MCF 10A (cell line): ENCODE measurements around the gene ADGRD2. TPM values are rescaled to one million over a fixed set of nuclear protein-coding genes. Genes with fewer than 3 reads are reported as not detected.

ENCODE experiments used
- BruUV-seq: library from RNA; stranded (reverse); fragments of 400-500 nt; replicated peaks from 2 replicates; lab custom pipeline; 2021; lab: Mats Ljungman, UMichigan
- CTCF ChIA-PET: fragments of 300-600 bp; sonication (Branson Sonifier 250); formaldehyde crosslinking; extraction: SDS; loops from one replicate; lab custom pipeline; 2021; ENCODE audit warnings: antibody characterized with exemption, inconsistent platforms; lab: Yijun Ruan, JAX
- POLR2A ChIA-PET: fragments of 300-600, 350-650 bp; sonication (Branson Sonifier 250); formaldehyde crosslinking; extraction: SDS; loops from one replicate; lab custom pipeline; 2020; ENCODE audit warnings: antibody characterized with exemption, inconsistent platforms; lab: Yijun Ruan, JAX
- DNase-seq: peaks from one replicate; pipeline ENCODE4 v3.0.0-alpha.2; 2018; ENCODE audit not compliant: unreplicated experiment
- H3K27ac Mint-ChIP-seq: one replicate; pipeline ENCODE4 v1.8.0; 2022; ENCODE audit warnings: mild to moderate bottlenecking, low read depth, mixed read lengths; ENCODE audit not compliant: unreplicated experiment
- H3K27me3 Mint-ChIP-seq: one replicate; pipeline ENCODE4 v1.8.0; 2022; ENCODE audit warnings: mixed read lengths; ENCODE audit not compliant: insufficient read depth, unreplicated experiment
- H3K36me3 Mint-ChIP-seq: one replicate; pipeline ENCODE4 v1.8.0; 2022; ENCODE audit warnings: mild to moderate bottlenecking, moderate library complexity, mixed read lengths; ENCODE audit not compliant: insufficient read depth, unreplicated experiment
- H3K4me1 Mint-ChIP-seq: one replicate; pipeline ENCODE4 v1.8.0; 2022; ENCODE audit warnings: mixed read lengths; ENCODE audit not compliant: insufficient read depth, unreplicated experiment
- H3K4me3 Mint-ChIP-seq: one replicate; pipeline ENCODE4 v1.8.0; 2022; ENCODE audit warnings: mild to moderate bottlenecking, moderate library complexity, mixed read lengths; ENCODE audit not compliant: unreplicated experiment
- H3K9me3 Mint-ChIP-seq: one replicate; pipeline ENCODE4 v1.8.0; 2022; ENCODE audit warnings: mixed read lengths; ENCODE audit not compliant: unreplicated experiment
- intact Hi-C: fragments of 100-400 bp; cut with micrococcal nuclease; formaldehyde crosslinking; loops from 2 replicates; pipeline ENCODE4 v1.14.1; 2022
- total RNA-seq: library from RNA; stranded (reverse); gene quantifications from 2 replicates; pipeline ENCODE4 v1.2.3, GENCODE V29; 2022
- TF ChIP-seq, protein P1 (sequence below): fragments of 200-600 bp; IDR thresholded peaks from one replicate; pipeline ENCODE4 v1.8.0; 2022; ENCODE audit warnings: antibody characterized with exemption, mild to moderate bottlenecking; ENCODE audit not compliant: unreplicated experiment

ADGRD2 gene
- total RNA-seq, 1 experiment from 2014 or later, result not detected

DNA sequence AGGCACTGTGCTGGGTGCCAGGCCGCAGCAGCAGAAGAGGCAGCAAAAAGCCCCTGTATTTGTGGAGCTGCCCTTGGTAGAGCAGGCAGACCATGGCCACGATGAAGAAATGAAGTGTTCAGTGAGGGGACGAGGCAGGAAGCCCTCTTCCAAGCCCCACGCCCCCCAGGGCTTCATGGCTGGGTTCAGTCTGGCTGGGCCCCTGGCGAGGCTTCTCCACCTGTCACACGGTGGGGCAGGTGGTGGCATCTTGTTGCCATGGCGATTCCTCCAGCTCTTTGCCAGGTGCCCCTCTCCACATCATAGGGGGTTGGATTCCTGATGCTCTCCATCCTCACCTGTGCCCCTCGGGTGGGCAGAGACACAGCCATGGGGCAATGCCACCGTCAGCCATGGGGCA lies 21.5 kb downstream of the ADGRD2 start:
- Mint-ChIP-seq H3K36me3 (no peaks in the 10 kb centered on the region), H3K4me1 (no peaks in the 10 kb centered on the region), H3K27me3 (peaks cover 11% of the 10 kb centered on the region), H3K4me3 (no peak overlapping the region), H3K27ac (no peak overlapping the region), H3K9me3 (no peaks in the 10 kb centered on the region)
- no peak for DNase-seq
- ChIA-PET CTCF (interaction anchor here (0.6 kb wide), 1 partner anchor 1821 kb away, joined by 3 read pairs; no protein-coding TSS in a partner anchor), POLR2A (no interaction called here)
- BruUV-seq, result no TSS peak
- TF ChIP-seq, protein P1, sequence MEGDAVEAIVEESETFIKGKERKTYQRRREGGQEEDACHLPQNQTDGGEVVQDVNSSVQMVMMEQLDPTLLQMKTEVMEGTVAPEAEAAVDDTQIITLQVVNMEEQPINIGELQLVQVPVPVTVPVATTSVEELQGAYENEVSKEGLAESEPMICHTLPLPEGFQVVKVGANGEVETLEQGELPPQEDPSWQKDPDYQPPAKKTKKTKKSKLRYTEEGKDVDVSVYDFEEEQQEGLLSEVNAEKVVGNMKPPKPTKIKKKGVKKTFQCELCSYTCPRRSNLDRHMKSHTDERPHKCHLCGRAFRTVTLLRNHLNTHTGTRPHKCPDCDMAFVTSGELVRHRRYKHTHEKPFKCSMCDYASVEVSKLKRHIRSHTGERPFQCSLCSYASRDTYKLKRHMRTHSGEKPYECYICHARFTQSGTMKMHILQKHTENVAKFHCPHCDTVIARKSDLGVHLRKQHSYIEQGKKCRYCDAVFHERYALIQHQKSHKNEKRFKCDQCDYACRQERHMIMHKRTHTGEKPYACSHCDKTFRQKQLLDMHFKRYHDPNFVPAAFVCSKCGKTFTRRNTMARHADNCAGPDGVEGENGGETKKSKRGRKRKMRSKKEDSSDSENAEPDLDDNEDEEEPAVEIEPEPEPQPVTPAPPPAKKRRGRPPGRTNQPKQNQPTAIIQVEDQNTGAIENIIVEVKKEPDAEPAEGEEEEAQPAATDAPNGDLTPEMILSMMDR, result no peak
- intact Hi-C loops, result no loop called here

DNA sequence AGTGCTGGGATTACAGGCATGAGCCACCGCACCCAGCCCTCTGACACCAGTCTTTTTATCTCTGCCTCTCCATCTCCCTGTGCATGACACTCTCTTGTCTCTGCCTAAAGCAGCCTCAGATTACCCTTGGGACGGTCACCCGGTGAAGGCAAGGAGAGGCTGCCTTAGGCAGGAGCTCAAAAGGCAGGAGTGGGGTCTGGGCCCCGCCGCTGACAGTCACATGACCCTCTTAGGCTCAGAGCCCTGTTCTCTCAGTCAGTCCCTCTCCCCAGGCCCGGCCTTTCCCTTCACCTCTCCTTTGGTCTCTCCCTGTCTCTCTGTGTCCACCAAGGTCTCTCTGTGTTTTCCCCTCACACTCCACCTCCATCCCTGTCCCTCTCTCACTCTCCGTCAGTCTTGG lies 22.5 kb downstream of the ADGRD2 start:
- Mint-ChIP-seq H3K4me3 (no peak overlapping the region), H3K27me3 (peaks cover 11% of the 10 kb centered on the region), H3K9me3 (no peaks in the 10 kb centered on the region), H3K27ac (no peak overlapping the region), H3K4me1 (no peaks in the 10 kb centered on the region), H3K36me3 (no peaks in the 10 kb centered on the region)
- CTCF ChIA-PET, result interaction anchor here (0.5 to 0.8 kb wide), 2 partner anchors 53 to 505 kb away, joined by 3 to 6 read pairs; no protein-coding TSS in a partner anchor
- POLR2A ChIA-PET, result no interaction called here
- DNase-seq, result no peak
- BruUV-seq, result no TSS peak
- intact Hi-C loops, result no loop called here
- TF ChIP-seq, protein P1, result no peak

DNA sequence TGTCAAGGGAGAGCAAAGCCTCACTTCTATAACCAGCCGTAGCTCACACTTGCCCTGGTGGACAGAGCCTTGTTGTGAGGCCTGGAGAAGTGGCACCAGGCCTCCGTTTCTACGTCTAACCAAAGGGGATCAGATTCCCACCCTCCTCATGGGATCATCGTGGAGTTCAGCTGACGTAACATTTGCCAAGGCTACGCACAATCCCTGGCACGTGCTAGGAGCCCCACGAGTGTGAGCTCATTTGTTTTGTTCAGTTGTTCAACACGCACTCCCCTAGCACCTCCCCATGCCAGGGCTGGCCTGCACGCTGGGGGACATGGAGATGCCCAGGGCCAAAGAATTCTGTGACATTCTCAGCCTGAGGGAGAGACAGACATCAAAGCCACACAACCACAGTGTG lies 23.1 kb downstream of the ADGRD2 start:
- Mint-ChIP-seq H3K27ac (no peak overlapping the region), H3K9me3 (no peaks in the 10 kb centered on the region), H3K4me3 (no peak overlapping the region), H3K27me3 (peaks cover 11% of the 10 kb centered on the region), H3K4me1 (no peaks in the 10 kb centered on the region), H3K36me3 (no peaks in the 10 kb centered on the region)
- intact Hi-C loops, result no loop called here
- BruUV-seq, result no TSS peak
- DNase-seq, result no peak
- POLR2A ChIA-PET, result interaction anchor here (0.5 kb wide), 1 partner anchor 11 kb away, joined by 3 read pairs; no protein-coding TSS in a partner anchor
- CTCF ChIA-PET, result interaction anchor here (0.5 to 1.5 kb wide), 3 partner anchors 54 to 504 kb away, joined by 3 to 6 read pairs (median 4); no protein-coding TSS in a partner anchor
- TF ChIP-seq, protein P1, result no peak

DNA sequence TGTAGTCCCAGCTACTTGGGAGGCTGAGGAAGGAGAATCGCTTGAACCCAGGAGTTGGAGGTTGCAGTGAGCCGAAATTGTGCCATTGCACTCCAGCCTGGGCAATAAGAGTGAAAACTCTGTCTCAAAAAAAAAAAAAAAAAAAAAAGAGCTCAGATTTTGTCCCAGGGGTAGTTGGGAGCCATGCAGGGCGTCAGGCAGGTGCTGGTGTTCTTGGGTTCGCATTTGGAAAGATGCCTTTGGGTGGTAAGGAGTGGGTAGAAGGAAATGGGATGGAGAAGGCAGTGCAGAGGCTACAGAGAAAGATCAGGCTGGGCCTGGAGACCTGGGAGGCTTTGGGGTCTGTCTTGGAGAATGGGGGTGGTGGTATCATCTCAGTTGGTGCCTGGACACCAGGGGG lies 23.9 kb downstream of the ADGRD2 start:
- Mint-ChIP-seq H3K4me3 (no peak overlapping the region), H3K27me3 (peaks cover 11% of the 10 kb centered on the region), H3K27ac (no peak overlapping the region), H3K36me3 (no peaks in the 10 kb centered on the region), H3K9me3 (no peaks in the 10 kb centered on the region), H3K4me1 (no peaks in the 10 kb centered on the region)
- ChIA-PET POLR2A (interaction anchor here (0.6 kb wide), 1 partner anchor 33 kb away, joined by 3 read pairs; no protein-coding TSS in a partner anchor), CTCF (interaction anchor here (1.5 kb wide), 1 partner anchor 63 kb away, joined by 4 read pairs; no protein-coding TSS in a partner anchor)
- no TSS peak for BruUV-seq
- intact Hi-C loops, result no loop called here
- DNase-seq, result no peak
- TF ChIP-seq, protein P1, result no peak
